H9 (cell line): ENCODE results near the gene PPP1R26. TPM values are rescaled to one million over a fixed set of nuclear protein-coding genes. Genes with fewer than 3 reads are reported as not detected.
"Not testable (repeated sequence)": the region's sequence is repeated elsewhere in the genome, so short reads cannot be mapped to it uniquely, and the experiment has no call there.

Experiments
- DNase-seq: peaks from one replicate; pipeline ENCODE4 v3.0.0-alpha.2; 2017
- H2AFZ ChIP-seq: one replicate; pipeline ENCODE4 v1.6.1; 2013; ENCODE audit warnings: mild to moderate bottlenecking, low read length, control low read depth, moderate library complexity
- H2AK5ac ChIP-seq: 2 replicates; pipeline ENCODE4 v1.6.1; 2013; ENCODE audit warnings: low read length, control low read depth, mixed read lengths; ENCODE audit not compliant: insufficient read length
- H2BK120ac ChIP-seq: one replicate; pipeline ENCODE4 v1.6.1; 2013; ENCODE audit warnings: low read depth, mild to moderate bottlenecking, low read length, control low read depth, inconsistent platforms; ENCODE audit not compliant: poor library complexity, severe bottlenecking
- H2BK12ac ChIP-seq: 2 replicates; pipeline ENCODE4 v1.6.1; 2013; ENCODE audit warnings: low read length, control low read depth, mixed read lengths, low read depth; ENCODE audit not compliant: insufficient read length
- H2BK15ac ChIP-seq: 2 replicates; pipeline ENCODE4 v1.6.1; 2013; ENCODE audit warnings: low read depth, low read length, control low read depth
- H2BK20ac ChIP-seq: one replicate; pipeline ENCODE4 v1.6.1; 2013; ENCODE audit warnings: low read depth, mild to moderate bottlenecking, low read length, control low read depth, inconsistent platforms; ENCODE audit not compliant: poor library complexity, severe bottlenecking
- H2BK5ac ChIP-seq: 2 replicates; pipeline ENCODE4 v1.6.1; 2013; ENCODE audit warnings: low read length, control low read depth, mixed read lengths; ENCODE audit not compliant: insufficient read length
- H3K14ac ChIP-seq: 2 replicates; pipeline ENCODE4 v1.6.1; 2013; ENCODE audit warnings: low read length, control low read depth; ENCODE audit not compliant: insufficient read depth
- H3K18ac ChIP-seq: 2 replicates; pipeline ENCODE4 v1.6.1; 2013; ENCODE audit warnings: low read depth, mild to moderate bottlenecking, mixed read lengths, low read length, control low read depth; ENCODE audit not compliant: insufficient read length
- H3K23ac ChIP-seq: 2 replicates; pipeline ENCODE4 v1.6.1; 2013; ENCODE audit warnings: low read length, control low read depth, mixed read lengths, low read depth; ENCODE audit not compliant: insufficient read length
- H3K23me2 ChIP-seq: 2 replicates; pipeline ENCODE4 v1.6.1; 2013; ENCODE audit warnings: low read depth, mild to moderate bottlenecking, mixed read lengths, low read length, control low read depth; ENCODE audit not compliant: insufficient read length, poor library complexity, severe bottlenecking
- H3K27ac ChIP-seq: 2 replicates; pipeline ENCODE4 v1.5.1; 2013; ENCODE audit warnings: low read length, control low read depth, mixed read lengths, low read depth; ENCODE audit not compliant: insufficient read length
- H3K27me3 ChIP-seq: 2 replicates; pipeline ENCODE4 v1.6.1; 2013; ENCODE audit warnings: low read length, control low read depth, inconsistent platforms; ENCODE audit not compliant: insufficient read depth
- H3K4ac ChIP-seq: 2 replicates; pipeline ENCODE4 v1.6.1; 2013; ENCODE audit warnings: low read depth, mild to moderate bottlenecking, control low read depth, inconsistent platforms, low read length, moderate library complexity
- H3K4me1 ChIP-seq: 2 replicates; pipeline ENCODE4 v1.6.1; 2013; ENCODE audit warnings: low read length, control low read depth, inconsistent platforms; ENCODE audit not compliant: insufficient read depth
- H3K4me2 ChIP-seq: 2 replicates; pipeline ENCODE4 v1.6.1; 2013; ENCODE audit warnings: low read length, control low read depth, mixed read lengths; ENCODE audit not compliant: insufficient read length, insufficient read depth
- H3K56ac ChIP-seq: 2 replicates; pipeline ENCODE4 v1.6.1; 2013; ENCODE audit warnings: low read depth, mild to moderate bottlenecking, mixed read lengths, low read length, control low read depth; ENCODE audit not compliant: insufficient read length
- H3K79me1 ChIP-seq: 2 replicates; pipeline ENCODE4 v1.6.1; 2013; ENCODE audit warnings: low read depth, mild to moderate bottlenecking, moderate library complexity, low read length, control low read depth, inconsistent platforms; ENCODE audit not compliant: insufficient read depth, poor library complexity, severe bottlenecking
- H3K79me2 ChIP-seq: 2 replicates; pipeline ENCODE4 v1.6.1; 2013; ENCODE audit warnings: low read length, control low read depth, inconsistent platforms; ENCODE audit not compliant: insufficient read depth
- H3K9ac ChIP-seq: 2 replicates; pipeline ENCODE4 v1.6.1; 2013; ENCODE audit warnings: low read length, control low read depth, mixed read lengths; ENCODE audit not compliant: insufficient read length; ENCODE audit errors: extremely low read depth
- H3K9me3 ChIP-seq: one replicate; pipeline ENCODE4 v1.6.1; 2013; ENCODE audit warnings: low read depth, low read length, inconsistent platforms; ENCODE audit not compliant: control insufficient read depth
- H3T11ph ChIP-seq: one replicate; pipeline ENCODE4 v1.6.1; 2013; ENCODE audit warnings: mild to moderate bottlenecking, low read length, control low read depth, inconsistent platforms
- H4K20me1 ChIP-seq: one replicate; pipeline ENCODE4 v1.6.1; 2013; ENCODE audit not compliant: control insufficient read depth, insufficient read length, insufficient read depth
- H4K5ac ChIP-seq: 2 replicates; pipeline ENCODE4 v1.6.1; 2013; ENCODE audit warnings: low read depth, mild to moderate bottlenecking, mixed read lengths, low read length, control low read depth; ENCODE audit not compliant: insufficient read length
- H4K8ac ChIP-seq: replicated peaks from 2 replicates; pipeline ENCODE4 v1.6.1; 2013; ENCODE audit warnings: low read length, control low read depth, mixed read lengths, low read depth; ENCODE audit not compliant: insufficient read length
- H4K91ac ChIP-seq: 2 replicates; pipeline ENCODE4 v1.6.1; 2013; ENCODE audit warnings: low read depth, mild to moderate bottlenecking, moderate library complexity, mixed read lengths, low read length, control low read depth; ENCODE audit not compliant: insufficient read length
- H3K27ac Mint-ChIP-seq, 3 experiments: 2 replicates in 2 of 3; 3 replicates in 1 of 3; pipeline ENCODE4 v1.8.0; 2020 to 2021; ENCODE audit warnings: mixed read lengths in 3 of 3, mild to moderate bottlenecking in 1 of 3, moderate library complexity in 1 of 3
- H3K27me3 Mint-ChIP-seq: 2 replicates; pipeline ENCODE4 v1.8.0; 2021; ENCODE audit warnings: low read depth, mild to moderate bottlenecking, moderate library complexity, mixed read lengths
- H3K36me3 Mint-ChIP-seq, 3 experiments: 2 replicates in 2 of 3; 3 replicates in 1 of 3; pipeline ENCODE4 v1.8.0; 2020 to 2021; ENCODE audit warnings: low read depth in 3 of 3, mixed read lengths in 3 of 3; ENCODE audit not compliant: insufficient read depth in 1 of 3
- H3K4me1 Mint-ChIP-seq, 2 experiments: 2 replicates each; pipeline ENCODE4 v1.8.0; 2020; ENCODE audit warnings: mixed read lengths in 2 of 2
- H3K4me3 Mint-ChIP-seq, 2 experiments: 2 replicates in 1 of 2; 3 replicates in 1 of 2; pipeline ENCODE4 v1.8.0; 2020 to 2021; ENCODE audit warnings: mild to moderate bottlenecking in 2 of 2, mixed read lengths in 2 of 2, moderate library complexity in 1 of 2
- H3K9me3 Mint-ChIP-seq, 2 experiments: 2 replicates in 1 of 2; 3 replicates in 1 of 2; pipeline ENCODE4 v1.8.0; 2020; ENCODE audit warnings: mild to moderate bottlenecking in 2 of 2, mixed read lengths in 2 of 2, moderate library complexity in 1 of 2
- WGBS: extraction: QIAGEN DNeasy Blood & Tissue Kit; methylation state at CpG from one replicate; pipeline ENCODE4 v1.1.7; 2013; ENCODE audit warnings: missing lambda C conversion rate, low lambda C conversion rate, mixed read lengths; ENCODE audit not compliant: insufficient read length; ENCODE audit errors: extremely low coverage; 5-methylcytosine and 5-hydroxymethylcytosine counted together
- total RNA-seq: library from RNA; stranded (reverse); gene quantifications from 2 replicates; pipeline ENCODE4 v1.2.1, GENCODE V29; 2021
- TF ChIP-seq, protein P1 (sequence below): fragments of 200-600 bp; sonication (generic); conservative IDR thresholded peaks from 3 replicates; pipeline ENCODE4 v1.8.0; 2021; ENCODE audit warnings: antibody characterized with exemption, mild to moderate bottlenecking

The PPP1R26 gene
- total RNA-seq, 1 experiment from 2014 or later, result 38.0 TPM

DNA sequence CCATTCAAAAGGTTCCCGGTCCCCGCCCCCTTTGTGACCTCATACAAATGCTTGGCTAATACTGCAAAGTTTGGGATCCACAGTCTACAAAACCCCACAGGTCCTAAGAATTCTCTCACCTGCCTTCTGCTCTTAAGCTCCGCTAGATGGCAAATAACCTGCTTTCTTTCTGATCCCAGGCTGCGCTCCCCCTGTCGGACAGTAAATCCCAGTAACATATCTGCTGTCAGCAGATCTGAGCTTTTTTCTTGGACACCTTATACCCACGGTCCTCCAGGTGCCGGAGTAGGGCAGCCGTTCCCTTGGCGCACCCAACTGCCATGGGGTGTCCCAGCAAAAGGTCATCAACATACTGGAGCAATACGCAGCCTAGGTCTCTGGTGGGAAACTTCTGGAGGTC lies 39.0 kb upstream of the PPP1R26 start:
- H3K27me3 Mint-ChIP-seq, result peaks cover 6% of the 10 kb centered on the region
- Histone ChIP-seq H3K9ac (no peak overlapping the region), H4K20me1 (no peaks in the 10 kb centered on the region), H3K79me1 (no peaks in the 10 kb centered on the region), H3K23me2 (no peaks in the 10 kb centered on the region), H2AK5ac (no peak overlapping the region), H4K5ac (no peak overlapping the region), H3K14ac (no peak overlapping the region), H3K27me3 (no peaks in the 10 kb centered on the region), H4K91ac (no peak overlapping the region), H3T11ph (no peak overlapping the region), H2BK120ac (no peak overlapping the region), H2BK12ac (no peak overlapping the region), H3K18ac (no peak overlapping the region), H2AFZ (no peak overlapping the region), H3K56ac (no peak overlapping the region), H2BK15ac (no peak overlapping the region), H3K79me2 (no peaks in the 10 kb centered on the region), H2BK5ac (no peak overlapping the region), H3K23ac (no peak overlapping the region), H3K4ac (no peak overlapping the region), H3K4me2 (no peak overlapping the region), H4K8ac (no peak overlapping the region), H3K27ac (no peak overlapping the region), H3K4me1 (no peaks in the 10 kb centered on the region), H2BK20ac (no peak overlapping the region), H3K9me3 (no peaks in the 10 kb centered on the region)
- WGBS, result no CpG with 5 or more reads among the region's 10 CpGs
- DNase-seq, result no peak
- TF ChIP-seq, protein P1, sequence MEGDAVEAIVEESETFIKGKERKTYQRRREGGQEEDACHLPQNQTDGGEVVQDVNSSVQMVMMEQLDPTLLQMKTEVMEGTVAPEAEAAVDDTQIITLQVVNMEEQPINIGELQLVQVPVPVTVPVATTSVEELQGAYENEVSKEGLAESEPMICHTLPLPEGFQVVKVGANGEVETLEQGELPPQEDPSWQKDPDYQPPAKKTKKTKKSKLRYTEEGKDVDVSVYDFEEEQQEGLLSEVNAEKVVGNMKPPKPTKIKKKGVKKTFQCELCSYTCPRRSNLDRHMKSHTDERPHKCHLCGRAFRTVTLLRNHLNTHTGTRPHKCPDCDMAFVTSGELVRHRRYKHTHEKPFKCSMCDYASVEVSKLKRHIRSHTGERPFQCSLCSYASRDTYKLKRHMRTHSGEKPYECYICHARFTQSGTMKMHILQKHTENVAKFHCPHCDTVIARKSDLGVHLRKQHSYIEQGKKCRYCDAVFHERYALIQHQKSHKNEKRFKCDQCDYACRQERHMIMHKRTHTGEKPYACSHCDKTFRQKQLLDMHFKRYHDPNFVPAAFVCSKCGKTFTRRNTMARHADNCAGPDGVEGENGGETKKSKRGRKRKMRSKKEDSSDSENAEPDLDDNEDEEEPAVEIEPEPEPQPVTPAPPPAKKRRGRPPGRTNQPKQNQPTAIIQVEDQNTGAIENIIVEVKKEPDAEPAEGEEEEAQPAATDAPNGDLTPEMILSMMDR, result no peak
- peak overlapping the region in 1 of 2 experiments; percentile 11; a peak in 1 of 5 replicates for H3K4me3 Mint-ChIP-seq
- peaks cover 0 to 4% (median 1%) of the 10 kb centered on the region in 3 experiments; a peak in 3 of 7 replicates for H3K36me3 Mint-ChIP-seq
- H3K4me1 Mint-ChIP-seq, result peaks cover 12 to 22% of the 10 kb centered on the region in 2 experiments
- peaks cover 9 to 13% of the 10 kb centered on the region in 2 experiments for H3K9me3 Mint-ChIP-seq
- no peak overlapping the region for H3K27ac Mint-ChIP-seq

DNA sequence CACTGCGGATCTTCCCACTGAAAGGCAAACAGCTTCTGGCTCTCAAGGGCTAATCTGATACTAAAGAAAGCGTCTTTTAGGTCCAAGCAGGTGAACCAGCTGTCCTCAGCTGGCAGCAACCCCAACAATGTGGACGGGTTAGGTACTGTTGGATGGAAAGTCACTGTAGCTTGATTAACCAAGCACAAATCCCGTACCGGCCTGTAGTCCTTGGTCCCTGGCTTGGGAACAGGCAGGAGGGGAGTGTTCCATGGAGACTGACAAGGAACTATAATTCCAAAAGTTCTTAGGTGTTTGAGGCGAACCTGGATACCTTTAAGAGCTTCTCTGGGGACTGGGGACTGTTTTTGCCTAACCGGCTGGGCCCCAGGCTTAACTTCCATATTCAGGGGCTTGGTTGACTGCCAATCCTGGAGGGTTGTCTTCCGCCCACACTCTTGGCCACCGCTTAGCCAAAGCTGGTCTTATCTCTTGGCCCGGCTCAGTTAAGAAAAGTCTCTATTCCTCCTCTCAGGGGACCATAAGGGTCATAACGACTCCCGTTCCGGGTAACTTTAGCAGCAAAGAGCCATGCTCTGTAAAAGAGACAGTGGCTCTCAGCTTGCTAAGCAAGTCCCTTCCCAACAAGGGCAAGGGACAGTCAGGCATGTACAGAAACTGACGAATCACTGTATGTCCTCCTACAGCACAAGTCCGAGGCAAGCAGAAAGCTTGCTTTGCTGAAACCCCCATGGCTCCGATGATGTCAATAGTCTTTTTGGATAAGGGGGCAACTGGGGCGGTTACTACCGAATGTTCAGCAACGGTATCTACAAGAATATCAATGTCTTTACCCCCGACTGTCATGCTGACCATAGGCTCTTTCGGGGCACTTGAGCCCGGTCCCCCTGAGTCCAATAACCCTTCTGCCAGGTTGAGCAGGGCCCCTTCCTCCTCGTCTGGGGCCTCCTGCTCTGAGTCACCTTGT lies 38.2 kb upstream of the PPP1R26 start:
- H3K18ac ChIP-seq, H2BK5ac ChIP-seq, H3K23ac ChIP-seq, H3K9me3 ChIP-seq, H3K27ac ChIP-seq, H3K36me3 Mint-ChIP-seq, H3K23me2 ChIP-seq, H2AK5ac ChIP-seq, H3K79me2 ChIP-seq, H3K4me2 ChIP-seq, H3K27ac Mint-ChIP-seq, H4K91ac ChIP-seq, H2BK120ac ChIP-seq, H4K20me1 ChIP-seq, H3T11ph ChIP-seq, H3K4me3 Mint-ChIP-seq, H4K5ac ChIP-seq, H3K4me1 ChIP-seq, H3K14ac ChIP-seq, H3K9ac ChIP-seq, H3K4ac ChIP-seq, H3K27me3 ChIP-seq, H3K56ac ChIP-seq, H4K8ac ChIP-seq, H2BK12ac ChIP-seq, H2AFZ ChIP-seq, H3K27me3 Mint-ChIP-seq, H2BK15ac ChIP-seq, H2BK20ac ChIP-seq, DNase-seq, H3K79me1 ChIP-seq: not testable (repeated sequence)
- peaks cover 12 to 27% of the 10 kb centered on the region in 2 experiments for H3K4me1 Mint-ChIP-seq
- WGBS, result no CpG with 5 or more reads among the region's 23 CpGs
- H3K9me3 Mint-ChIP-seq, result peaks cover 6 to 13% of the 10 kb centered on the region in 2 experiments
